PC-3 (cell line): ENCODE measurements around the gene CELF5. TPM values are rescaled to one million over a fixed set of nuclear protein-coding genes. Genes with fewer than 3 reads are reported as not detected.

Source experiments
- ATAC-seq: fragments of 200-7000 bp; cut with Tn5 transposase; 2 replicates; pipeline ENCODE4 v1.9.1; 2020; ENCODE audit warnings: mild to moderate bottlenecking, moderate library complexity
- BruUV-seq: library from RNA; stranded (reverse); fragments of 400-500 nt; replicated peaks from 2 replicates; lab custom pipeline; 2021; lab: Mats Ljungman, UMichigan
- CTCF ChIA-PET: fragments of 300-600 bp; sonication (Branson Sonifier 250); formaldehyde crosslinking; loops from one replicate; lab custom pipeline; 2022; ENCODE audit warnings: antibody characterized with exemption; lab: Charles Lee
- POLR2A ChIA-PET: fragments of 300-600 bp; sonication (Branson Sonifier 250); formaldehyde crosslinking; loops from one replicate; lab custom pipeline; 2022; ENCODE audit warnings: antibody characterized with exemption; ENCODE audit not compliant: unreplicated experiment; lab: Charles Lee
- DNase-seq: peaks from one replicate; pipeline ENCODE4 v3.0.0-alpha.2; 2015
- H2AFZ ChIP-seq: fragments of 300-600 bp; sonication (generic); 2 replicates; pipeline ENCODE4 v1.6.0; 2016; ENCODE audit warnings: antibody characterized with exemption, low read length
- H3F3A ChIP-seq: fragments of 300-600 bp; sonication (generic); one replicate; pipeline ENCODE4 v1.6.0; 2017; ENCODE audit warnings: antibody characterized with exemption, low read length, control low read depth, mild to moderate bottlenecking; ENCODE audit not compliant: unreplicated experiment
- H3K27ac ChIP-seq: fragments of 300-600 bp; sonication (generic); 2 replicates; pipeline ENCODE4 v1.5.1; 2016; ENCODE audit warnings: mild to moderate bottlenecking, low read length
- H3K27me3 ChIP-seq: fragments of 300-600 bp; sonication (generic); 2 replicates; pipeline ENCODE4 v1.6.1; 2016; ENCODE audit warnings: low read length, mixed read lengths
- H3K36me3 ChIP-seq: fragments of 300-600 bp; sonication (generic); 2 replicates; pipeline ENCODE4 v1.6.1; 2016; ENCODE audit warnings: low read depth, mixed run types, low read length, mixed read lengths
- H3K4me1 ChIP-seq: fragments of 300-600 bp; sonication (generic); 2 replicates; pipeline ENCODE4 v1.5.1; 2016; ENCODE audit warnings: low read length; ENCODE audit not compliant: insufficient read depth
- H3K4me2 ChIP-seq: fragments of 300-600 bp; sonication (generic); 2 replicates; pipeline ENCODE4 v1.6.0; 2016; ENCODE audit warnings: low read length
- H3K4me3 ChIP-seq: fragments of 300-600 bp; sonication (generic); 2 replicates; pipeline ENCODE4 v1.5.1; 2016; ENCODE audit warnings: mild to moderate bottlenecking, low read length, mixed read lengths
- H3K79me2 ChIP-seq: fragments of 300-600 bp; sonication (generic); 2 replicates; pipeline ENCODE4 v1.6.1; 2017; ENCODE audit warnings: low read length, mixed read lengths
- H3K9ac ChIP-seq: fragments of 300-600 bp; sonication (generic); 2 replicates; pipeline ENCODE4 v1.6.0; 2016; ENCODE audit warnings: mild to moderate bottlenecking, low read length
- H3K9me2 ChIP-seq: fragments of 300-600 bp; sonication (generic); replicated peaks from 2 replicates; pipeline ENCODE4 v1.6.1; 2016; ENCODE audit warnings: mixed run types, low read length, mixed read lengths
- H3K9me3 ChIP-seq: fragments of 300-600 bp; sonication (generic); 2 replicates; pipeline ENCODE4 v1.6.1; 2016; ENCODE audit warnings: low read length, mixed read lengths
- H4K20me1 ChIP-seq: fragments of 300-600 bp; sonication (generic); 2 replicates; pipeline ENCODE4 v1.6.1; 2016; ENCODE audit warnings: low read length, mixed read lengths
- CTCF ChIP-seq: fragments of 300-600 bp; sonication (generic); conservative IDR thresholded peaks from 2 replicates; pipeline ENCODE4 v1.5.1; 2017; ENCODE audit warnings: antibody characterized with exemption, low read depth, mild to moderate bottlenecking, low read length
- EZH2 ChIP-seq: fragments of 300-600 bp; sonication (generic); IDR thresholded peaks from one replicate; pipeline ENCODE4 v1.6.1; 2017; ENCODE audit warnings: antibody characterized with exemption, mild to moderate bottlenecking, low read length; ENCODE audit not compliant: unreplicated experiment
- EZH2phosphoT487 ChIP-seq: fragments of 300-600 bp; sonication (generic); IDR thresholded peaks from 2 replicates; pipeline ENCODE4 v1.6.1; 2018; ENCODE audit warnings: mild to moderate bottlenecking, antibody characterized with exemption, low read length, borderline replicate concordance
- intact Hi-C: fragments of 100-400 bp; cut with micrococcal nuclease; formaldehyde crosslinking; loops from 2 replicates; pipeline ENCODE4 v1.9.0; 2023
- total RNA-seq: library from RNA; depleted of rRNA; stranded (reverse); fragments of >200 nt; gene quantifications from 2 replicates; pipeline ENCODE4 v1.2.3, GENCODE V29; 2014

CELF5 gene
- total RNA-seq, 1 experiment from 2014 or later, result 0.44 TPM

DNA sequence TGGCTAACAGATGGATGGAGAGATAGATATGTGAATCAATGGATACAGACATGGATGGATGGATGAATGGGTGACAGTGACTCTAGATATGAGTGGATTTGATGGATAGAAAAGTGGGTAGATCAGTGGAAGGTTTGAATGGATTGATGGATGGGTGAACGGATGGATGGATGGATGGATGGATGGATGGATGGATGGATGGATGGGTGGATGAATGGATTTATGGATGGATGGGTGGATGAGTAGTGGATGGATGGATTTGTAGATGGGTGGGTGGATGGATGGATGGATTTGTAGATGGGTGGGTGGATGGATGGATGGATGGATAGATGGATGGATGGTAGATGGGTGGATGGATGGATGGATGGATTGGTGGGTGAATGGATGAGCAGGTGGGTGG, 6.8 kb downstream of the CELF5 start:
- Histone ChIP-seq H2AFZ (no peak overlapping the region), H4K20me1 (no peaks in the 10 kb centered on the region), H3K4me1 (no peaks in the 10 kb centered on the region), H3K27ac (no peak overlapping the region), H3K9me2 (no peaks in the 10 kb centered on the region), H3F3A (no peaks in the 10 kb centered on the region), H3K9me3 (no peaks in the 10 kb centered on the region), H3K79me2 (no peaks in the 10 kb centered on the region), H3K4me2 (no peak overlapping the region), H3K27me3 (no peaks in the 10 kb centered on the region; the same call in 1 of the 2 replicates), H3K4me3 (no peak overlapping the region), H3K9ac (no peak overlapping the region), H3K36me3 (no peaks in the 10 kb centered on the region)
- no TSS peak for BruUV-seq
- DNase-seq (no peak), ATAC-seq (no peak)
- POLR2A ChIA-PET, result no interaction called here
- CTCF ChIA-PET, result no interaction called here
- intact Hi-C loops, result no loop called here
- TF ChIP-seq EZH2phosphoT487 (no peak), CTCF (no peak), EZH2 (no peak)

DNA sequence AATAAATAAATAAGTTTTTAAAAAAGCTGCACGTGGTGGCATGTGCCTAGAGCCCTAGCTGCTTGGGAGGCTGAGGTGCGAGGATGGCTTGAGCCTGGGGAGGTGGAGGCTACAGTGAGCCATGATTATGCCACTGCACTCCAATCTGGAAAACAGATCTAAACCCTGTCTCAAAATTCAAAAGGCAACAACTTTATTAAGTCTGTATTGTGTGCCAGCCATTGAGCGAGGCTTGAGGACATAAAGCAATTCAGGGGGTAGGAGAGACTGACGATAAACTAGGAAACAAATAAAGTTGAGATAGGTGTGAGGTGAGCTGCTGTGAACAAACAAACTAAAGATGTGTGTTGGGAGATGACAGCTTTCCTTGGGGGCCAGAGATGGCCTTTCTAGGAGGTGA, 8.7 kb downstream of the CELF5 start:
- Histone ChIP-seq H3K36me3 (no peaks in the 10 kb centered on the region), H3K9me3 (no peaks in the 10 kb centered on the region), H3K4me3 (no peak overlapping the region), H3K27ac (no peak overlapping the region), H3K27me3 (no peaks in the 10 kb centered on the region; the same call in 1 of the 2 replicates), H3K9ac (no peak overlapping the region), H3K4me2 (no peak overlapping the region), H3K79me2 (no peaks in the 10 kb centered on the region), H2AFZ (no peak overlapping the region), H4K20me1 (no peaks in the 10 kb centered on the region), H3K4me1 (no peaks in the 10 kb centered on the region), H3F3A (no peaks in the 10 kb centered on the region), H3K9me2 (no peaks in the 10 kb centered on the region)
- ChIA-PET POLR2A (no interaction called here), CTCF (no interaction called here)
- intact Hi-C loops, result no loop called here
- ATAC-seq (no peak), DNase-seq (no peak)
- BruUV-seq, result no TSS peak
- no peak for TF ChIP-seq EZH2phosphoT487

GRCh38 chr19:3233831-3234230, 9.4 kb downstream of the CELF5 start:
- TF ChIP-seq CTCF (no peak), EZH2 (no peak), EZH2phosphoT487 (no peak)
- intact Hi-C loops, result no loop called here
- Histone ChIP-seq H3K9me2 (no peaks in the 10 kb centered on the region), H3F3A (no peaks in the 10 kb centered on the region), H2AFZ (no peak overlapping the region), H3K9me3 (no peaks in the 10 kb centered on the region), H3K27me3 (no peaks in the 10 kb centered on the region; the same call in 1 of the 2 replicates), H3K9ac (no peak overlapping the region), H3K4me1 (no peaks in the 10 kb centered on the region), H3K36me3 (no peaks in the 10 kb centered on the region), H3K4me3 (no peak overlapping the region), H3K27ac (no peak overlapping the region), H4K20me1 (no peaks in the 10 kb centered on the region), H3K4me2 (no peak overlapping the region), H3K79me2 (no peaks in the 10 kb centered on the region)
- ATAC-seq (no peak), DNase-seq (no peak)
- POLR2A ChIA-PET, result no interaction called here
- CTCF ChIA-PET, result no interaction called here
- BruUV-seq, result no TSS peak
